ENCODE measurements around the gene LPXN.

Gene LPXN

DNA sequence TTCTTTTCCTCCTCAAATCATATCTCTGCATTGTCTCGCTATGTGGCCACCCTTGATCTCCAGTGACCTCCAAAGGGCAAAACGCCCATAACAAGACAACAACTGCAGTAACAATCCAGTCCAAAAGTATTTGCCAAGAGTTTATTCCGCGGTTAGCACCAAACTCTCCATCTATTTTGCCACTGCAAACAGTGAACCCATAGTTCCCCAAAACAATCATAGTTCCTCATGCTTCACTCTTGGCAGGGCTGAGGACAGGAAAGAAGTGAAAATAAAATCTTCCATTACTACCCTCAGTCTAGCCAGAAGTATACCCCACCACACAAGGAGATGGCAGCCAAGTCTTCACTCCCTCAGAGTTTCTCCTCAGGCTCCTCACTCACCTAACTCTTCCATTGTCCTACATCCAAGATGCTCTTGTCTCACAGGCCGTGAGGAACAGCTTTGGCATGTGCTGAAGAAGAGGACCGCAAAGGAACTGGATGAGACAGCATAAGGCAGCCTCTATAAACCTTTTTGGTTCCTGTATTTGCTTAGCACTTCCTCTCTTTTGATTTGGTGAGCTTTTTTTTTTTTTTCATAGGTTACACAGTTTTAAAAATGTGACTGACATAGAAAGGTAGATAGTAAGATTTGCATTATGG is at the start of gene LPXN:
TSS of gene LPXN (minus strand) at position 480 of the 644 bp plus-strand sequence. CDS start at position 396, 84 bp downstream.
- no peak for DNase-seq

- no peak for DNase-seq
Observed at GRCh38 chr11:58625086-58625485, 49.4 kb upstream of the LPXN start.

DNA sequence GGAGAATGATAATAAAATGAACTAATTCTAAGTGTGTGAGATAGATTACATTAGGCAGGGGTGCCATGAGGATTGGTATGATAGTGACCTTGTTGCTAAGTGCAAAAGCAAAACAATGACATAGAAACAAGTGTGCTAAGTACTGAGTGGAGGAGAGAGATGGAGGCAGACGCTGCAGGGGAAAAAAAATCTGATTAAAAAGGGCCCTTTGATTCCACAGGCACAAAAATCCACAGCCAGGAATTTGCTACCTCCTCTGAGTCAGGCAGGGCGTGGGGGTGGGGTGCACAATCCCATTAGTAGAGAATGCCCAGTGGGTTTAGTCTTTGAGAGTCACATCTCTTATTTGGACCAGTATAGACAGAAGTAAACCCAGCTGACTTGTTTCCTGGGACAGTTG is 46.7 kb upstream of the LPXN start, which contains the start of gene CNTF:
TSS of gene CNTF (plus strand) at position 322 of the 400 bp plus-strand sequence. CDS start 88 bp downstream, outside the sequence.
- DNase-seq: no peak

DNA sequence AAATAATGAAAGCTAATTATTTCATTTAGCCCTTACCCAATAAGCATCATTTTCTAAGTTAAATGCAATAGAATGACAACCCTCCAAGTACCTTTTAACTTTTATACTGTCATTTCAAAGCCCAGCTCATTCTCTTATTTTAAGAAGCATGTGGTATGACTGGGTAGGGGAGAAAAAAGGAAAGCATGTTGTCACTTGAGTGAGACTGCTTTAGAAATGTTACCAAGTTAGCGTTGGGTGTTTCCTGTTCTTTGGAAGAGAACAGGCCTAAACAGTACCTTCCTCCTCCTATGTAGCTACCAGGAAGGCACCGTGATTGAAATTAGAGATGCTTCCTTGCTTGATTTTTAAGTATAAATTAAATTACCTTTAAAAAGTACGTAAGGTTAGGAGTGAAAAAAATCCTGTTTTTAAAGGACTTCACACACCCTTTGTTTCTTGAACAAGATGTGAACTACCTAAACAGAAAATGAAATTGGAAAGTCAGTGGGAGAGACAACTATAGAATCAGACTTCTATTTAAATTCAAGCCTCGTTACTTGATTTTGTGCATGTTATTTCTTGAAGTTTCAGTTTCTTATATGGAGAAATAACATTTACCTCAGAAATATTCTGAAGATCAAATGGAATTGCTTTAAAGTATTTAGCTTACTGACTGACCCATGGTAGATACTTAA is 46.1 kb upstream of the LPXN start:
- DNase-seq: no peak

DNA sequence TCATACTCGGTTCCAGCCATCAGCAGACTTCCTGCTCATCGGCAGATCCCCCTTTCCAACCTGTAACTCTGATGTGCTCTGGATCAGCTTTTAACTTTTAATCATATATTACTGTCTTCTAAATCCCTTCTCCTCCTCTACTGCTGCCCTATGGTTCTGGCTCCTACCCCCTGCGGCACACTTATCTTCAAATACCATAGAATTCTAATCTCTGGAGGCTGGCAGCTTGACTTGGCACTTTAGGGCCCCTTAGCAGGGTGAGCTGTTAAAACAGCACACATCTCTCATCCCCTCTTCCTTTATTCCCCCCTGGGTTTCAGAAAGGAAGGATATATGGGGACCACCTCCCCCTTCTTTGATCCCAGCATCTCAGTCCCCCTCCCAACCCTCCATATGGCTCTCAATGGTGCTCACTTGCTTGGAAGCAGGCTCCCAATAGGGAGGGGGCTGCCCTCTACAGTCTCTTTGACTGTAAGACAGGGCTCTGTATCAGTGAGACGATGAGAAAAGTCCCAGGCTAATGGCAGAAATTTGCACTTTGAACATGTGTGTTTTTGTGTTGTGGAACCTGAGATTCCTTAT is 42.4 kb upstream of the LPXN start:
- no peak for DNase-seq

DNA sequence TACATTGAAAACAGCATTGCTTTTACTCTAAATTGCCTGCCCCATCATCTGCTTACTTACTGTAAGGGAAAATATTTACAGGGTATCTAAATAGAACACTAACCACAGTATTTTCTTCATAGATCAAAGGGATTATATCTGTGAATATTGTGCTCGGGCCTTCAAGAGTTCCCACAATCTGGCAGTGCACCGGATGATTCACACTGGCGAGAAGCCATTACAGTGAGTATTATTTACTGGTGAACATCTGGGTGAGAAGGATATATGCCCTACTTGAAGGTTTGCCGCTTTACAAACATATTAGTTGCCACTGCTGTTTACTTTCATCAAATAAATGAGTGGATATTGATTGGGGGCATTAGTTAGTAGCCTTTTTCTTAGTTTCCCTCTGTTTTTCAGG is 40.9 kb upstream of the LPXN start:
- DNase-seq: no peak

GRCh38 chr11:58615559-58615958 is 39.9 kb upstream of the LPXN start:
- no peak for DNase-seq

- DNase-seq: no peak
Observed at GRCh38 chr11:58613228-58613627, 37.6 kb upstream of the LPXN start.

DNA sequence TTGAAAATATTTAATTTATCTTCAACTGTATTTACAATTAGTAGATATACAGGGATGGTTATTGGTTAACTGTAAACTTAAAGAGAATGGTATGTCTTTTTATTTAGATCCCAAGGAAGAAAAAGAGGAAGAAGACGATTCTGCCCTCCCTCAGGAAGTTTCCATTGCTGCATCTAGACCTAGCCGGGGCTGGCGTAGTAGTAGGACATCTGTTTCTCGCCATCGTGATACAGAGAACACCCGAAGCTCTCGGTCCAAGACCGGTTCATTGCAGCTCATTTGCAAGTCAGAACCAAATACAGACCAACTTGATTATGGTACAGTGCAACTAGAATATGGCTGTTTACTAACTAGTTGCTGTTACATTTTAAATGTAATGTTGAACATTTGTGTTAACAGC is 34.1 kb upstream of the LPXN start:
- no peak for DNase-seq

GRCh38 chr11:58608331-58608730 is 32.7 kb upstream of the LPXN start:
- no peak for DNase-seq

DNA sequence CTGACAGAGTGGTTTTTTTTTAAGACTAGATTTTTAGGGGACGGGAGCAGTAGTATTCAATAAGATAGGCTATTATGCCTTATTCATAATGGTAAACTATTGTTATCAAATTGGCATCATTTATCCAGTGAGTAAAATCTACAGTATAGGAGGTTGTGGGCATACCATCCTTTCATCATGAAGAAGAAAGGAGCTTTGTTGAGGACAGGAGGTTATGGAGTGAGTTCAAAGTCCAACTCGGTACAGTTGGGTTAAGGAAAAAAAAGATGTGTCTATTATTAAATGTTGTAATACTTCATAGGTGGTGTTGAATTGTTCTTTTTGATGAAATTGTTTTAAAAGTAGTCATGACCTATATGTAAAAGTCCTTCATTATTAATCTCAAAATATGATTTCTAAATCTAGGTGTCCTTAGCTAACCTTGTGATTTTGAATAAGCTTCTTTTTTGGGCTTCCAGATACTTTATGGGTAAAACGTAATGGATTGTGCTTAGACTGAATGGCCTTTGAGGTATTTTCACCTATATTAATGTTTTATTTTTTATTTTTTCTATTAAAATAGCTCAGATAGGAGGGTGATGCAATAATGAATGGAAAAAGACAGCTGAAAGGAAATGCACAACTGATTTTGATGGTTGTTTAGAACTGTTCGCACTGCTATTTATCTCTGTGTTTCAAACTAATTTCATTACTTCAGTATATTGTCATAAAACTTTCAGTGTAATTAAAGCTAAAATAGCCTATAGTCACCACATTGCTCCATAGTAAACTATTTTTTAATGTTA is 31.5 kb upstream of the LPXN start:
- no peak for DNase-seq

GRCh38 chr11:58600510-58600909 is 24.9 kb upstream of the LPXN start:
- DNase-seq: no peak

GRCh38 chr11:58597486-58598144 is 22.0 kb upstream of the LPXN start:
- no peak for DNase-seq

GRCh38 chr11:58596621-58597020 is 21.0 kb upstream of the LPXN start:
- DNase-seq: no peak

GRCh38 chr11:58594826-58595225 is 19.2 kb upstream of the LPXN start:
- no peak for DNase-seq

- DNase-seq: no peak
Observed at GRCh38 chr11:58592760-58593472, 17.3 kb upstream of the LPXN start.

DNA sequence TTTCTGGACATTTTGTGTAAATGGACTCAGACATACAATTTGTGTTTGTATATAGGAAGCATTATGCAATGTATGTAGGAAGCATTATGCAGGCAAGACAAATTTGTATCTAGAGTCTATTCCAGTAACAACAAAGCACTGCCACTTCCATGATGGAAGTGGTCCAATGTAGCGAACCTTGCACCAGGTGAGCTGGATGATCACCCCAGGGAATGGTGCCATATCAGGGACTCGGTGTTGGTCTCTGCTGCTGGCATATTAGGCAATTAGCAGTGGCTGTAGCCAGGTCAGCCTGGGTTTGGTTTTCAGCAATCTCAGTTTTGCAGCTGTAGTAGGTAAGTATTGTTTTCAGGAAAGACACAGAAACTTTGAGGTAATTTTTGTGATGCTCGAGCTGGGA is 16.0 kb upstream of the LPXN start:
- no peak for DNase-seq

GRCh38 chr11:58586998-58587397 is 11.3 kb upstream of the LPXN start:
- DNase-seq: no peak

DNA sequence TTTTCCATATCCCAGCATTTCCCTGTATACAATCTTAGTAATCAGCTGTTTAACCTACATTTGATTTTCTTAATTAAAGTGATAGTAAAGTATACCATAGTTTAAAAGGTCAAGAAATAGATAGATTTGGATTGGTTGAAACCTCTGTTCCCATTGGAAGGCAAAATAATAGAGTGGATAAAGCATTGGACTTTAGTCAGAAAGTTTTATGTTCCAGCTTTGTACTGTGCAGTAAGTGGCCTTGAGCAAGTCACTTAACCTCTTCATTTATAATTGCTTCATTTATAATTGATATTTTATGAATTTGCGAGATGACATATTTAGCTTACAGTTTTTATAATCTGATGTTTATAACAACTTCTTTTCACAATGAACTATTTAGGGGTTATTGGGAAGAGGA is 6.8 kb upstream of the LPXN start:
- DNase-seq: no peak

- no peak for DNase-seq
Observed at GRCh38 chr11:58580311-58580710, 4.7 kb upstream of the LPXN start.

- peak; percentile 94 for DNase-seq
Observed at GRCh38 chr11:58579192-58580129, 3.8 kb upstream of the LPXN start.
